A549 treated with AZD9567 at 1 μM for 4 hours (cell line): ENCODE measurements around the gene ERP29. TPM values are rescaled to one million over a fixed set of nuclear protein-coding genes. Genes with fewer than 3 reads are reported as not detected.

Source experiments
- total RNA-seq: library from RNA; stranded (reverse); fragments of 200-300 nt; extraction: Qiagen RNA extraction; gene quantifications from 5 replicates; pipeline ENCODE4 v1.2.3, GENCODE V29; 2022; ENCODE audit not compliant: insufficient read depth

Gene ERP29
- 116 to 134 TPM (median 129 TPM) in 5 replicates for total RNA-seq

DNA sequence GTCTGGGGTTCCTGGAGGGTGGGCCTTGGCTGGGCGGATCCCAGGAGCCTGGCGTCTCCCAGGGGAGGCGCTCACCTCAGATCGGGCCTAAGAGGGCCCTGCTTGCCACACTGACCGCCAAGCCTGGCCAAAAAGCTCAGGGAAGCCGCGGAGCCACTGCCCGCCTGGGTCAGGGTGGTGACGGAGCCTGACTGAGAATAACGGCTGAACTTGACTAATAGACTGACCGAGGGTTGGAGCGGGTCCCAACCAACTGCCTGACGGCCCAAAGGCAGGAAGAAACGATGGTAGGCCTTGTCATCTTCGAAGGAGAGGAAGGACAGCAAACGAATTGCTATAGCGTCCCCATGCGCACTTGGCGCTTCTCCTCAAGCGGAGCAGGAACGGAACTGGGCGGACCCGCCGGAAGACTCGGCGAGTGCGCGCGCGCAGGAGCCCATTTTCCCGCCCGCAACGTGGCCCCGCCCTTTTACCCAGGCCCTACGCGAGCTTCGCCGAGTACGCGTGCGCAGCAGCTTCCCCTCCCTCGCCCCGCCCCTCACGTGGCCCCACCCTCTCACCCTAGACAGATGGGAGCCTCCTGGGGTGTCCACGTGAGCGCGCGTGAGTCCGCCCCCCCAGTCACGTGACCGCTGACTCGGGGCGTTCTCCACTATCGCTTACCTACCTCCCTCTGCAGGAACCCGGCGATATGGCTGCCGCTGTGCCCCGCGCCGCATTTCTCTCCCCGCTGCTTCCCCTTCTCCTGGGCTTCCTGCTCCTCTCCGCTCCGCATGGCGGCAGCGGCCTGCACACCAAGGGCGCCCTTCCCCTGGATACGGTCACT lies at the start of gene ERP29, which contains the start of gene TMEM116:
TSS of gene ERP29 (plus strand) at position 652 of the 826 bp plus-strand sequence. CDS start at position 692, 40 bp downstream.
TSS of gene TMEM116 (minus strand) at position 391 of the 826 bp plus-strand sequence. CDS start 7,895 bp downstream, outside the sequence.

Other genes with a start within 250 kb of the ERP29 start
- gene ALDH2, start 246.5 kb upstream of the ERP29 start, total RNA-seq: 83.2 to 92.6 TPM (median 88.6 TPM) in 5 replicates
- gene MAPKAPK5, start 171.2 kb upstream of the ERP29 start, total RNA-seq: 53.0 to 64.6 TPM (median 57.4 TPM) in 5 replicates
- gene TMEM116, start 261 bp upstream of the ERP29 start, total RNA-seq: 4.8 to 11.9 TPM (median 6.1 TPM) in 5 replicates
- gene NAA25, start 95.4 kb downstream of the ERP29 start, total RNA-seq: 14.5 to 22.2 TPM (median 20.2 TPM) in 5 replicates
- 16.3 to 20.3 TPM (median 18.1 TPM) in 5 replicates for gene TRAFD1, start 112.1 kb downstream of the ERP29 start, total RNA-seq